Stimulated activated CD8-positive, alpha-beta memory T cell treated with anti-CD3 and anti-CD28 coated beads, Interleukin-12 subunit alpha, Interleukin-12 subunit beta, amount 100 ng/mL, for 4 hours (primary cell): ENCODE data around the gene CDHR3.

ENCODE experiments used
- DNase-seq: peaks from one replicate; pipeline ENCODE4 v3.0.0-alpha.2; 2020; ENCODE audit warnings: low read depth

The CDHR3 gene

GRCh38 chr7:106065575-106066500 lies 102.8 kb downstream of the CDHR3 start:
- no peak for DNase-seq

DNA sequence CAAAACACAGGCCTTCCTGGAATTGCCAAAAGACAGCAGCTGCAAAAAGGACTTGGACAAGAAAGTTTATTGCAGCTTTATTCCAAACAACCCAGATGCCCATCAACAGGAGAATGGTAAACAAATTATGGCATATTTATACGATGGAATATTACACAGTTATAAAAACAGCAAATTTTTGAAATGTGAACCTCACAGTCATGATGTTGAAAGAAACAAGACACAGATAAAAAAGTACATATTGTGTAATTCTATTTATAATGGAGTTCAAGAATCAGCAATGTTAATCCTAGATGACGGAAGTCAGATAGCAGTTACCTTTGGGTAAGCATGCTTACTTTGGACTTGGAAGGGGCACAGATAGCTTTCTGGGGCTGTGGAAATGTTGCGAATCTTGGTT lies 104.6 kb downstream of the CDHR3 start:
- DNase-seq: no peak

DNA sequence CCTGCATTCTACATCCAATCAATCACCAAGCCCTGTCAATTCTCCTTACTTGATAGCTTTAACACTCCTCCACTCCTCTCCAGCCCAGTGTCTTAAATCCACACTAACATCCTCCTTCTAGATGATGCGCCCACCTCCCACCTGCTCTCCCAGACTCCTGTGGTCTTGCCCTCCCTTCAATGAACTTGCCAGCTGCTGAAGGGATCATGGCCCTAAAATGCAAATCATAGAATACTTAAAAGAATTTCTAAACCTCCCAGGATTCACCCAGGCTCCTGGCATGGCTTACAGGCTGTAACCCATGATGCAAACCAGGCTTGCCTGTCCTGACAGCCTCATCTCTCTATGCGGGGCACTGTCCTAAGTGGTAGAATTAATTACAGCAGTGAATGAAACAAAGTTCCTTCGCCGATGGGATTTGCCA lies 105.5 kb downstream of the CDHR3 start:
- no peak for DNase-seq

- no peak for DNase-seq
Measured at GRCh38 chr7:106068986-106069385, 105.9 kb downstream of the CDHR3 start.

DNA sequence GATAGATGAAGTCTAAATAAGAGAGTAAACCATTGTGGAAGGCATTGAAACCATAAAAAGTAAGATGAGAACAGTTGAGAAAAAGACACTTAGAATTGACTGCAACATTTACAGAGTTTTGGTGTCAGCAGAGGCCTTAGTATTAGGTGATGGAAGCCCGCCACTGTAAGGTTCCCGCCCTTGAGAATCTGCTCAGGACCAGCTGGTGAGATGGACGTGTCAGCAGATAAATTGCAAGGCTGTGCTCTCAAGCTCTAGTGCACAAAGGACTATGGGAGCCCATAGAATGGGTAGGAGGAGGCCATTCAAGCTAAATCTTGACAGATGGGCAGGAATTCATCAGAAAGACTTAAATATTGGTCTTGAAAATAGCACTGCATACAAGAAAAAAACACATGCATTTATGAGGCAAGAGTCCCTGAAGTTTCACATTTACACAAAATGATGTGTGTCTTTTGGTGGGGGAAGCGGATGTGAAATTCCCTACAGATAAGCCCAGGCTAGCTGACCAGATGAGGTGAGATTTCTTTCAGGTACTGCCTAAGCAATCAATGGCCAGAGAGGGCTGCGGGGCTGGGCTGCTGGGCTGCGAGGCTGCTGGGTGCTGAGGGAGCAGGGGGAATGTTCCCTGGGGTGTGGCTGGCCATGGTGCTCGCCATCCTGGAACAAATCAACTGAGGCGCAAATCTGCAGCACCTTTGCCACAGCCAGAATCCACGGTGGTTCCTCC lies 106.6 kb downstream of the CDHR3 start:
- no peak for DNase-seq

DNA sequence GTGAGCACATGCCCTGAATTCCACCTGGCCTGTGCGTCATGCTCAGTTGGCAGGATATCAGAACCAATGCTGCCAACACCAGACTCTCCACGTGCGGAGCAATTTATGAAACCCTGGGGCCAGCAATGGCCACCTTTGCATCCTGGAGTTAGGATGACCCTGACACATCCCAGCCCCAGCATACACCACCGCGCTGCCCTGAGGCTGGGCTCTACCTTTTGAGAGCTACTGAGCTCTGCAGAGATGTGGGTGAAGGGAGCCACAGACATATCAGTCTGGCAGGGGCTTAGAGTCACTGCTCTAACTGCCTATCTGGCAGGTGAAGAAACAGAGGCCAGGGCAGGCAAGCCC lies 107.1 kb downstream of the CDHR3 start:
- DNase-seq: no peak

DNA sequence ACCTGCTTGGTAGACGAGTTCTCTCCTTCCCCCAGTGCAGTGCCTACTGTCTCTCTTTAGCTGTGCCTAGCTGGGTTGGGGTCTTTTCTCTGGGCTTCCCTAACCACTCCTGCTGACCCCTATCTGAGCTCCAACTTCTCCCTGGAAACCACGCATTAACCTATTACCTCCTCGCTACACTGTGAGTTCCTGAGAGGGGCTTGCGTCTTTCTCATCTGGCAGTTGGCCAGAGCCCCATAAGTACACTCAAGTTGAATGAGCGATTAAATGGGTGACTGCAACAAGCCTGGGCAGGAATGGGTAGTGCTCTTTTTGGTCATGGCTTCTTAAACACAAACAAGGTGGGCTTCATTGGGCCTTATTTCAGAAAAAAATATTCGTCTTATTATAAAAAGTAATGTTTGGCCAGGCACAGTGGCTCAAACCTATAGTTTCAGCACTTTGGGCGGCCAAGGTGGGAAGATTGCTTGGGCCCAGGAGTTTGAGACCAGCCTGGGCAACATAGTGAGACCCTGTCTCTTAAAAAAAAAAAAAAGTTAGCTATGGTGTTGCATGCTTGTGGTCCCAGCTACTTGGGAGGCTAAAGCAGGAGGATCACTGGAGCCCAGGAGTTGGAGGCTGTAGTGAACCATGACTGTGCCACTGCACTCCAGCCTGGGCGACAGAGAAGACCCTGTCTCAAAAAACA lies 107.6 kb downstream of the CDHR3 start:
- no peak for DNase-seq

DNA sequence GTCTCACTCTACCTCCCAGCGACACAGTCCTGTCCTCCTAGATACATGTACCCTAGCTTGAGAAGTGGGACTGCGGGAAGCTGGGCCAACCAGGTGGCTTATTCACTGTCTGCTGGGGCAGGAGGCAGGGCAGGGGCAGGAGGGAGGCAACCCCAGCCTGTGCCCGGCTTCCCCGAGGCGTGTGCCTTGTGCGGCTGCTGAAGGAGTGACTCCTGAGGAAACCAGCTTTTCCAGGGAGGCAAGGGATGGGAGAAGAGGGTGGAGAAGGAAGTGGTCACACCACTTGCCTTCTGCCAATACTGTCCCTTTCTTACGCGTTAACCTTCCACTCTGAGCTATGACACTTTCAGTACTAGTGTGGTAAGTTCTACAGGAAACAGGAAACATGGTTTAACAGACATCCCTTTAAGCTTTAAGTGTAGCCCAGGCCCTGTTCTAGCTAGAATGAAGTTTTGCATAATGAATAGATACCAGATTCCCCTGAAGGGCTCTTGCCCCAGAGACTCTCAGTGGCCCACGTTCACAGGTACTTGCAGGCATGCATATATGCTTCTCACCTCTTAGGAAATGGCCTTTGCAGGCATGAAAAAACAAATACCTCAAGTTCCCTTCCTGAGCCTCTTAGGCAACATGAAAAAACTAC lies 108.4 kb downstream of the CDHR3 start:
- DNase-seq: no peak

DNA sequence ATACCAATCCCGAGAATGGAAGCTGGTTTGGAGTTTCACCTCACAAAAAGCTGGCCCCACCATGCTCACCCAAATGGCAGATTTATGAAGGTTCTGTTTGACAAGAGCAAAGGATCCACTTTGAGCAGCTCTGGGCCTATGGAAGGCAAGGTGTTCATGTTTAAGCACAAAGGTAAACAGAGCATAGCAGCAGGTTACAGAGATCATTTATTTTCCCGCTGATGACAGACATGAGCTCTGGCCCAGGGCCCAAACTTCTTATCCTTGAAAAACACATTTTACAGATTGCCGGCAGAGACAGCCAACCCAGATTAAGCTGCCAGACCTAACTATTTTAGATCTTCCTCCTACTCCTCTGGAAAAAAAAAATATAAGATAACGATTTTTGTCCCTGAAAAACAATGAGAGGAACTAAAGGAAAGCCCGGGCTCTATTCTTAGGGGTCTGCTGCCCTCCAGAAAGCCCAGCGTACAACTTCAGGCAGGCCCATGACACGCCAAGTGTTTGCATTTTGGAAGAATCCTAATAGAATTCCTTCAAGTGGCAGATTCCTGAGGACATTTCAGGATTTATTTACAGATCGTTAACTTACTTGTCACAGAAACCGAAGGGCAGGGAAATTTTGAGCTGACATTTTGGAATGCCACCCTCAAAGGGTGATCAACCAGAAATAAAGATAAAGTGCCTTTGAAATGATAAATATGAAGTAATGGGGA lies 109.1 kb downstream of the CDHR3 start:
- no peak for DNase-seq

- DNase-seq: no peak
Measured at GRCh38 chr7:106072715-106073091, 109.6 kb downstream of the CDHR3 start.

DNA sequence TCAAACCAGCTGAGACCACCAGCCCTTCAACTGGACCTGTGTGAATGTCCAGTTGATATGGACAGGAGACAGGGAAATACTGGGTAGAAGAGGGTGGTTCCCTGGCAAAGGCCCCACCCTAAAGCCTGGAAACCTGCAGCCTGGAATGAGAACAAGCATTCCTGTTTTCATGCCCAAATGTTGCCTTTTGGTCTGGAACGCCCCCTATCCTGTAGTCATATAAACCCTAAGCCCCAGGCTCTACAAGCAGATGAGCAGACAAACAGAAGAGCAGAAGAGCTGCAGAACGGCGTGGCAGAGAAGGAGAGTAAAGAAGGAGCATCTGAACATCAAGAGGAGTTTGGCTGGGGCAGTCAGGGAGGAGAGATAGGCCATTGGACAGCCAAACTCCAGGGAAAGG lies 110.6 kb downstream of the CDHR3 start:
- DNase-seq: no peak

- DNase-seq: no peak
Measured at GRCh38 chr7:106074257-106074656, 111.2 kb downstream of the CDHR3 start.

GRCh38 chr7:106075937-106076336 lies 112.9 kb downstream of the CDHR3 start:
- DNase-seq: no peak

DNA sequence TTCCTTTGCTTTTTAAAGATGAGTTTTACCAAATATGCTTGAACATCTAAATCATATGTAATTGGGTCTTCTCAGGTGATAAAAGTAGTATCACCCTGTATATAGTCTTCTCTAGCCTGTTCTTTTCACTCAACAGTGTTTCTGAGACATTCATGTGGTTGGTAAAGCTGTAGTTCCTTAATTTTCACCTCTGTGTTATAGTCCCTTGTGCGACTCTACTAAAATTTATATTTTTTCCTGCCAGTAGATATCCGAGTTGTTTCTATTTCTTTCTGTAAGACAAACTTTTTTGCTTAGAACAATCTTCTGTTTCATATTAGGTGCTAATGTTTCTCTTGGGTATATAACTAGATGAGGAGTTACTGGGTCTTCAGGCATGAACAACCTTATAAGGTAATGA lies 113.5 kb downstream of the CDHR3 start:
- DNase-seq: no peak

DNA sequence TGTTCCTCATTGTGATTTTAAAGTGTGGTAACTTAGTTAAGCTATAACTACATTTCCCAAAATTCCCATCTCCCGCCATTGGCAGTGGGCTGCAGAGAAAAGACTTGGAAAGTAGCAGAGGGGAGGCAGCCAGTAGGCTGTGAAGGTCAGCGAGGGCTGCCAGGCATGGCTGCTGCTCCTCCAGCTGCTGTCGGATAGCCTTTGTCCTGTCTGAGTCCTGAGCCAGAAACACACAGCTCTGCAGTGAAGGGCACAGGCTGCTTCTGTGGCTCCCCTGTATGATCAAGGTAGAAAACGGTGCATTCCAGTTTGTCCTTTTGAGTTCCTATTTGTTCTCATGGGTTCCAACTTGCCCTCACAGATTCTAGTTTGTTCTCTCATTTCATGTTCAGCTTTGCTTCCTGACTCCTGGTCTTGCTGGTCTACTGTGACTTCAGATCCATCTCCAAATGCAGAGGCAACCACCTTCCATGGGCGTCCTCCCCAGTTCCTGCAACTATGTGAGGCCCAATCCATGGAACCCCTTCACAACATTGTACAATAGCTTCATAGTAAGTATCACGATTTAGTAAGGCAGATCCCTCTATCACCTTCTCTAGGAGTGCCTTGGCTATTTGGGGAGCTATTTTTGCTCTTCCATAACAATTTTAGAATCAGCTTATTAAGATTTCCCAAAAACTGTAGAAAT lies 117.4 kb downstream of the CDHR3 start:
- DNase-seq: no peak

- no peak for DNase-seq
Measured at GRCh38 chr7:106082087-106082854, 119.2 kb downstream of the CDHR3 start.
